BJ (cell line): Measurements from ENCODE around the gene INPP5D. TPM values are rescaled to one million over a fixed set of nuclear protein-coding genes. Genes with fewer than 3 reads are reported as not detected.
A peak's percentile ranks its signal among the peaks of the same experiment; 100 is the strongest.

Source experiments
- CTCF ChIA-PET: fragments of 350-600 bp; formaldehyde crosslinking; extraction: SDS; loops from one replicate; lab custom pipeline; 2021; ENCODE audit warnings: antibody characterized with exemption, inconsistent platforms; lab: Yijun Ruan, JAX
- POLR2A ChIA-PET: fragments of 300-600 bp; sonication (Branson Sonifier 250); formaldehyde crosslinking; extraction: SDS; loops from one replicate; lab custom pipeline; 2021; ENCODE audit warnings: antibody characterized with exemption; lab: Charles Lee
- DNase-seq: peaks from one replicate; pipeline ENCODE4 v3.0.0-alpha.2; 2011; ENCODE audit warnings: low read depth
- H3K27me3 ChIP-seq: 2 replicates; pipeline ENCODE4 v1.6.0; 2011; ENCODE audit warnings: low read length; ENCODE audit not compliant: control insufficient read depth, insufficient read depth
- H3K36me3 ChIP-seq: 2 replicates; pipeline ENCODE4 v1.5.1; 2011; ENCODE audit warnings: low read length; ENCODE audit not compliant: control insufficient read depth, insufficient read depth
- H3K4me3 ChIP-seq: 2 replicates; pipeline ENCODE4 v1.5.1; 2011; ENCODE audit warnings: low read depth, mild to moderate bottlenecking, control low read depth, low read length
- polyA plus RNA-seq: library from polyadenylated mRNA; depleted of rRNA; stranded (reverse); fragments of >200 nt; gene quantifications from 2 replicates; pipeline ENCODE4 v1.2.3, GENCODE V29; 2011
- TF ChIP-seq, protein P1 (sequence below): IDR thresholded peaks from 2 replicates; pipeline ENCODE4 v1.5.1; 2011; ENCODE audit warnings: low read depth, mild to moderate bottlenecking, control low read depth, inconsistent platforms, low read length, moderate library complexity; ENCODE audit not compliant: insufficient read depth

Gene INPP5D
- polyA plus RNA-seq, 1 experiment: 0.38 TPM

DNA sequence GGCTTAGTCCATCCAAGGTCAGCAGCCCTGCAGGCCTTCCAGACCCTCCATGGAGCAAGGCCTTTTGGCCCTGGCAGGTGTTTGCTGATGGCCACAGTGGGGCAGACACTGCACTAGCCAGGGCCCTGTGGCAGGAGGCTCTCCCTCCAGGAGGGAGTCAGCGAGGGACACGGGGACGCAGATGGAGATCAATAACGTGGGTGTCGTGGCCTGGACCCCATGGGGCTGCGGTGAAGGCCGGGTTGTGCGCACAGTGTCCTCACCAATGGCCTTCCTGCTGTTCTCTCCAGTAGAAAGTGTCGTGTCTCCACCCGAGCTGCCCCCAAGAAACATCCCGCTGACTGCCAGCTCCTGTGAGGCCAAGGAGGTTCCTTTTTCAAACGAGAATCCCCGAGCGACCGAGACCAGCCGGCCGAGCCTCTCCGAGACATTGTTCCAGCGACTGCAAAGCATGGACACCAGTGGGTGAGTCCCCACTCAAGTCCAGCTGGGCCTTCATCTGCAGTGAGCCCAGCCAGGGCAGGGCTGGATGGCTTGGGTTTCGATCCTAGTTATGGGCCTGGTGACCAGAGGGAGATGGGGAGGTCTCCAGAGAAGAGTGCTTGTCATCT lies 65.4 kb downstream of the INPP5D start:
- Histone ChIP-seq H3K4me3 (no peak overlapping the region), H3K36me3 (no peaks in the 10 kb centered on the region), H3K27me3 (peaks cover 1% of the 10 kb centered on the region; the same call in 1 of the 2 replicates)
- no peak for DNase-seq
- TF ChIP-seq, protein P1, sequence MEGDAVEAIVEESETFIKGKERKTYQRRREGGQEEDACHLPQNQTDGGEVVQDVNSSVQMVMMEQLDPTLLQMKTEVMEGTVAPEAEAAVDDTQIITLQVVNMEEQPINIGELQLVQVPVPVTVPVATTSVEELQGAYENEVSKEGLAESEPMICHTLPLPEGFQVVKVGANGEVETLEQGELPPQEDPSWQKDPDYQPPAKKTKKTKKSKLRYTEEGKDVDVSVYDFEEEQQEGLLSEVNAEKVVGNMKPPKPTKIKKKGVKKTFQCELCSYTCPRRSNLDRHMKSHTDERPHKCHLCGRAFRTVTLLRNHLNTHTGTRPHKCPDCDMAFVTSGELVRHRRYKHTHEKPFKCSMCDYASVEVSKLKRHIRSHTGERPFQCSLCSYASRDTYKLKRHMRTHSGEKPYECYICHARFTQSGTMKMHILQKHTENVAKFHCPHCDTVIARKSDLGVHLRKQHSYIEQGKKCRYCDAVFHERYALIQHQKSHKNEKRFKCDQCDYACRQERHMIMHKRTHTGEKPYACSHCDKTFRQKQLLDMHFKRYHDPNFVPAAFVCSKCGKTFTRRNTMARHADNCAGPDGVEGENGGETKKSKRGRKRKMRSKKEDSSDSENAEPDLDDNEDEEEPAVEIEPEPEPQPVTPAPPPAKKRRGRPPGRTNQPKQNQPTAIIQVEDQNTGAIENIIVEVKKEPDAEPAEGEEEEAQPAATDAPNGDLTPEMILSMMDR: no peak
- ChIA-PET POLR2A (no interaction called here), CTCF (no interaction called here)

DNA sequence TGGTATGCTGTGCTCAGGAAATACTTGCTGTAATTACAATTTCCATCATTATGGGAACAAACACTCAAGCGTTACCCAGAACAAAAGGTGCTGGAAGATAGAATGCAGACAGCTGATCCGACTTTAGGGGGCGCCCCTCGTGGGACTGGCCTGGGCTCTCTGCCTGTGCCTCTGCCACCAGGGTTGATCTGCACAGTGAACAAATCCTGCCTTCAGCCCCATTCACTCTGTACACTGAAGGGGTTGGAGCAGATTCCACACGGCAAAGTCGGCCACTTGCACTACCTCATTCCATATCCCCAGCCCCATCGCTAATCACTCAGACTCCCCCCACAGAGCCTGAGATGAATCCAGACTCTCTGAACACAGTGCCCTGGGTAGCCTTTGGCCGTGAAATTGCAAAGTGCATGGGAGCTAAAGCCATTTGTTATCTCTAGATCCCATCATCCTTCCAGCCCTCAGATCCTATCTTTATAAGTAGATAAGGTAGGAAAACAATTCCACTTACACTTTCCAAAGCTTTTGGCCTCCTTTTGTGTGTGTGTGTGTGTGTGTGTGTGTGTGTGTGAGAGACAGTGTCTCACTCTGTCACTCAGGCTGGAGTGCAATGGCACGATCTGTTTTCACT lies 69.3 kb downstream of the INPP5D start:
- POLR2A ChIA-PET: no interaction called here
- CTCF ChIA-PET: interaction anchor here (1.0 kb wide), 1 partner anchor 72 kb away, joined by 3 read pairs; no protein-coding TSS in a partner anchor
- Histone ChIP-seq H3K36me3 (no peaks in the 10 kb centered on the region), H3K27me3 (peaks cover 3% of the 10 kb centered on the region; the same call in 1 of the 2 replicates), H3K4me3 (no peak overlapping the region)
- DNase-seq: no peak
- TF ChIP-seq, protein P1: peak; percentile 11; the same call in 1 of the 2 replicates

DNA sequence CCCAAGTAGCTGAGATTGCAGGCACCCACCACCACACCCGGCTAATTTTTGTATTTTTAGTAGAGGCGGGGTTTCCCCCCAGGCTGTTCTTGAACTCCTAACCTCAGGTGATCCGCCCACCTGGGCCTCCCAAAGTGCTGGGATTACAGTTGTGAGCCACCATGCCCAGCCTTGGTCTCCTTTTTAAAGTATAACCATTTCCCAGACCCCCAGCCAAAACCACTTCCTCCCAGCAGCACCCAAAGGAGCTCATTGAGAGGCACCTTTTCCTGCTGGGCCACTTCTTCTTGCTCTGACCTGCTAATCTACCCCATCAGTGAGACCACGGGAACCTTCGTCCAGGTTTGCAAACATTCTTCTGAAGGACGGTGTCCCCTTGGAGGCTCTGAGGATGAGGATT lies 69.9 kb downstream of the INPP5D start:
- Histone ChIP-seq H3K36me3 (no peaks in the 10 kb centered on the region), H3K27me3 (peaks cover 3% of the 10 kb centered on the region; the same call in 1 of the 2 replicates), H3K4me3 (no peak overlapping the region)
- ChIA-PET POLR2A (no interaction called here), CTCF (no interaction called here)
- DNase-seq: no peak
- TF ChIP-seq, protein P1: no peak

DNA sequence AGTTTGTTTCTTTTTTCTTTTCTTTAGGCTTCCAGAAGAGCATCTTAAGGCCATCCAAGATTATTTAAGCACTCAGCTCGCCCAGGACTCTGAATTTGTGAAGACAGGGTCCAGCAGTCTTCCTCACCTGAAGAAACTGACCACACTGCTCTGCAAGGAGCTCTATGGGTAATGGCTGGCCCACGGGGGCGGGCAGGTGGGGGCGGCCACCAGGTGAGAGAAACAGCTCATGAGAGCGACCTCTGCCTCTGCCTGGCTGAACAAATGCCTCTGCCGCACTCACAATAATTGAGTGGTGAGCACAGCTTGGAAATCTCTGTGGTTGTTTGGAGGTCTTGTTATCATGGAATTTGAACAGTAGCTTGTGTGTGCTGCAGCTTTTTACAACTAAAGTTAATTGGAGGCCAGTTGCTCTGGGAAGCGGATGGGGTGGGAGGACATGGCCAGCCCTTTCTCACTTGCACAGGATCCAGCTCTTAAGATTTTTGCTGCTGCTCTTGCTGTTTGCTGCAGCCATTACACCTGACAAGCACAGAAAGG lies 70.4 kb downstream of the INPP5D start:
- POLR2A ChIA-PET: no interaction called here
- H3K27me3 ChIP-seq: peaks cover 3% of the 10 kb centered on the region; the same call in 1 of the 2 replicates
- no peak overlapping the region for H3K4me3 ChIP-seq
- no peaks in the 10 kb centered on the region for H3K36me3 ChIP-seq
- no peak for DNase-seq
- TF ChIP-seq, protein P1: no peak
- CTCF ChIA-PET: interaction anchor here (0.6 to 1.7 kb wide), 2 partner anchors 13 to 50 kb away, joined by 3 read pairs; no protein-coding TSS in a partner anchor
